H9 (cell line): ENCODE data around the gene GMNC. TPM values are rescaled to one million over a fixed set of nuclear protein-coding genes. Genes with fewer than 3 reads are reported as not detected.

Source experiments
- DNase-seq: peaks from one replicate; pipeline ENCODE4 v3.0.0-alpha.2; 2017
- H2AFZ ChIP-seq: one replicate; pipeline ENCODE4 v1.6.1; 2013; ENCODE audit warnings: mild to moderate bottlenecking, low read length, control low read depth, moderate library complexity
- H2AK5ac ChIP-seq: 2 replicates; pipeline ENCODE4 v1.6.1; 2013; ENCODE audit warnings: low read length, control low read depth, mixed read lengths; ENCODE audit not compliant: insufficient read length
- H2BK120ac ChIP-seq: one replicate; pipeline ENCODE4 v1.6.1; 2013; ENCODE audit warnings: low read depth, mild to moderate bottlenecking, low read length, control low read depth, inconsistent platforms; ENCODE audit not compliant: poor library complexity, severe bottlenecking
- H2BK12ac ChIP-seq: 2 replicates; pipeline ENCODE4 v1.6.1; 2013; ENCODE audit warnings: low read length, control low read depth, mixed read lengths, low read depth; ENCODE audit not compliant: insufficient read length
- H2BK15ac ChIP-seq: 2 replicates; pipeline ENCODE4 v1.6.1; 2013; ENCODE audit warnings: low read depth, low read length, control low read depth
- H2BK20ac ChIP-seq: one replicate; pipeline ENCODE4 v1.6.1; 2013; ENCODE audit warnings: low read depth, mild to moderate bottlenecking, low read length, control low read depth, inconsistent platforms; ENCODE audit not compliant: poor library complexity, severe bottlenecking
- H2BK5ac ChIP-seq: 2 replicates; pipeline ENCODE4 v1.6.1; 2013; ENCODE audit warnings: low read length, control low read depth, mixed read lengths; ENCODE audit not compliant: insufficient read length
- H3K14ac ChIP-seq: 2 replicates; pipeline ENCODE4 v1.6.1; 2013; ENCODE audit warnings: low read length, control low read depth; ENCODE audit not compliant: insufficient read depth
- H3K18ac ChIP-seq: 2 replicates; pipeline ENCODE4 v1.6.1; 2013; ENCODE audit warnings: low read depth, mild to moderate bottlenecking, mixed read lengths, low read length, control low read depth; ENCODE audit not compliant: insufficient read length
- H3K23ac ChIP-seq: 2 replicates; pipeline ENCODE4 v1.6.1; 2013; ENCODE audit warnings: low read length, control low read depth, mixed read lengths, low read depth; ENCODE audit not compliant: insufficient read length
- H3K23me2 ChIP-seq: 2 replicates; pipeline ENCODE4 v1.6.1; 2013; ENCODE audit warnings: low read depth, mild to moderate bottlenecking, mixed read lengths, low read length, control low read depth; ENCODE audit not compliant: insufficient read length, poor library complexity, severe bottlenecking
- H3K27ac ChIP-seq: 2 replicates; pipeline ENCODE4 v1.5.1; 2013; ENCODE audit warnings: low read length, control low read depth, mixed read lengths, low read depth; ENCODE audit not compliant: insufficient read length
- H3K27me3 ChIP-seq: 2 replicates; pipeline ENCODE4 v1.6.1; 2013; ENCODE audit warnings: low read length, control low read depth, inconsistent platforms; ENCODE audit not compliant: insufficient read depth
- H3K4ac ChIP-seq: 2 replicates; pipeline ENCODE4 v1.6.1; 2013; ENCODE audit warnings: low read depth, mild to moderate bottlenecking, control low read depth, inconsistent platforms, low read length, moderate library complexity
- H3K4me1 ChIP-seq: 2 replicates; pipeline ENCODE4 v1.6.1; 2013; ENCODE audit warnings: low read length, control low read depth, inconsistent platforms; ENCODE audit not compliant: insufficient read depth
- H3K4me2 ChIP-seq: 2 replicates; pipeline ENCODE4 v1.6.1; 2013; ENCODE audit warnings: low read length, control low read depth, mixed read lengths; ENCODE audit not compliant: insufficient read length, insufficient read depth
- H3K56ac ChIP-seq: 2 replicates; pipeline ENCODE4 v1.6.1; 2013; ENCODE audit warnings: low read depth, mild to moderate bottlenecking, mixed read lengths, low read length, control low read depth; ENCODE audit not compliant: insufficient read length
- H3K79me1 ChIP-seq: 2 replicates; pipeline ENCODE4 v1.6.1; 2013; ENCODE audit warnings: low read depth, mild to moderate bottlenecking, moderate library complexity, low read length, control low read depth, inconsistent platforms; ENCODE audit not compliant: insufficient read depth, poor library complexity, severe bottlenecking
- H3K79me2 ChIP-seq: 2 replicates; pipeline ENCODE4 v1.6.1; 2013; ENCODE audit warnings: low read length, control low read depth, inconsistent platforms; ENCODE audit not compliant: insufficient read depth
- H3K9ac ChIP-seq: 2 replicates; pipeline ENCODE4 v1.6.1; 2013; ENCODE audit warnings: low read length, control low read depth, mixed read lengths; ENCODE audit not compliant: insufficient read length; ENCODE audit errors: extremely low read depth
- H3K9me3 ChIP-seq: one replicate; pipeline ENCODE4 v1.6.1; 2013; ENCODE audit warnings: low read depth, low read length, inconsistent platforms; ENCODE audit not compliant: control insufficient read depth
- H3T11ph ChIP-seq: one replicate; pipeline ENCODE4 v1.6.1; 2013; ENCODE audit warnings: mild to moderate bottlenecking, low read length, control low read depth, inconsistent platforms
- H4K20me1 ChIP-seq: one replicate; pipeline ENCODE4 v1.6.1; 2013; ENCODE audit not compliant: control insufficient read depth, insufficient read length, insufficient read depth
- H4K5ac ChIP-seq: 2 replicates; pipeline ENCODE4 v1.6.1; 2013; ENCODE audit warnings: low read depth, mild to moderate bottlenecking, mixed read lengths, low read length, control low read depth; ENCODE audit not compliant: insufficient read length
- H4K8ac ChIP-seq: replicated peaks from 2 replicates; pipeline ENCODE4 v1.6.1; 2013; ENCODE audit warnings: low read length, control low read depth, mixed read lengths, low read depth; ENCODE audit not compliant: insufficient read length
- H4K91ac ChIP-seq: 2 replicates; pipeline ENCODE4 v1.6.1; 2013; ENCODE audit warnings: low read depth, mild to moderate bottlenecking, moderate library complexity, mixed read lengths, low read length, control low read depth; ENCODE audit not compliant: insufficient read length
- H3K27ac Mint-ChIP-seq, 3 experiments: 2 replicates in 2 of 3; 3 replicates in 1 of 3; pipeline ENCODE4 v1.8.0; 2020 to 2021; ENCODE audit warnings: mixed read lengths in 3 of 3, mild to moderate bottlenecking in 1 of 3, moderate library complexity in 1 of 3
- H3K27me3 Mint-ChIP-seq: 2 replicates; pipeline ENCODE4 v1.8.0; 2021; ENCODE audit warnings: low read depth, mild to moderate bottlenecking, moderate library complexity, mixed read lengths
- H3K36me3 Mint-ChIP-seq, 3 experiments: 2 replicates in 2 of 3; 3 replicates in 1 of 3; pipeline ENCODE4 v1.8.0; 2020 to 2021; ENCODE audit warnings: low read depth in 3 of 3, mixed read lengths in 3 of 3; ENCODE audit not compliant: insufficient read depth in 1 of 3
- H3K4me1 Mint-ChIP-seq, 2 experiments: 2 replicates each; pipeline ENCODE4 v1.8.0; 2020; ENCODE audit warnings: mixed read lengths in 2 of 2
- H3K4me3 Mint-ChIP-seq, 2 experiments: 2 replicates in 1 of 2; 3 replicates in 1 of 2; pipeline ENCODE4 v1.8.0; 2020 to 2021; ENCODE audit warnings: mild to moderate bottlenecking in 2 of 2, mixed read lengths in 2 of 2, moderate library complexity in 1 of 2
- H3K9me3 Mint-ChIP-seq, 2 experiments: 2 replicates in 1 of 2; 3 replicates in 1 of 2; pipeline ENCODE4 v1.8.0; 2020; ENCODE audit warnings: mild to moderate bottlenecking in 2 of 2, mixed read lengths in 2 of 2, moderate library complexity in 1 of 2
- WGBS: extraction: QIAGEN DNeasy Blood & Tissue Kit; methylation state at CpG from one replicate; pipeline ENCODE4 v1.1.7; 2013; ENCODE audit warnings: missing lambda C conversion rate, low lambda C conversion rate, mixed read lengths; ENCODE audit not compliant: insufficient read length; ENCODE audit errors: extremely low coverage; 5-methylcytosine and 5-hydroxymethylcytosine counted together
- total RNA-seq: library from RNA; stranded (reverse); gene quantifications from 2 replicates; pipeline ENCODE4 v1.2.1, GENCODE V29; 2021
- TF ChIP-seq, protein P1 (sequence below): fragments of 200-600 bp; sonication (generic); conservative IDR thresholded peaks from 3 replicates; pipeline ENCODE4 v1.8.0; 2021; ENCODE audit warnings: antibody characterized with exemption, mild to moderate bottlenecking

The GMNC gene
- total RNA-seq, 1 experiment from 2014 or later, result not detected

DNA sequence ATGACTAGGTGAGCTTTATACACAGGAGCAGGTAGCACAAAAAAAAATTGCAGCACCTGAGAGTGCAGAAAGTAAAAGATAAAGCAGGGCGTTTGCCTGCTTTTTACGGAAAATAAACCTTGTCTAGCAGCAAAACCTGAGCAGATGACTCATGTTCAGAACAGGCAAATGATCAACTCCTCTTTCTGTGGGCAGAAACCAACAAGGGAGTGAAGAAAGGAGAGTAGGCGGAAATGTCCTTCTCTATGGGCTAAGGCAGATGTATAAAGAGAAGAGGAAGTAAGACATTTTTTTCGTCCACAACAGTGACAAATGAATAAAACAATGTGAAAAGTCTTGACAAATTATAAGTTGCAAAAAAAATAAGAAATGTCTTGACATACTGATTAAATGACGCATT is 24.5 kb upstream of the GMNC start:
- no peaks in the 10 kb centered on the region for H3K9me3 ChIP-seq
- TF ChIP-seq, protein P1, sequence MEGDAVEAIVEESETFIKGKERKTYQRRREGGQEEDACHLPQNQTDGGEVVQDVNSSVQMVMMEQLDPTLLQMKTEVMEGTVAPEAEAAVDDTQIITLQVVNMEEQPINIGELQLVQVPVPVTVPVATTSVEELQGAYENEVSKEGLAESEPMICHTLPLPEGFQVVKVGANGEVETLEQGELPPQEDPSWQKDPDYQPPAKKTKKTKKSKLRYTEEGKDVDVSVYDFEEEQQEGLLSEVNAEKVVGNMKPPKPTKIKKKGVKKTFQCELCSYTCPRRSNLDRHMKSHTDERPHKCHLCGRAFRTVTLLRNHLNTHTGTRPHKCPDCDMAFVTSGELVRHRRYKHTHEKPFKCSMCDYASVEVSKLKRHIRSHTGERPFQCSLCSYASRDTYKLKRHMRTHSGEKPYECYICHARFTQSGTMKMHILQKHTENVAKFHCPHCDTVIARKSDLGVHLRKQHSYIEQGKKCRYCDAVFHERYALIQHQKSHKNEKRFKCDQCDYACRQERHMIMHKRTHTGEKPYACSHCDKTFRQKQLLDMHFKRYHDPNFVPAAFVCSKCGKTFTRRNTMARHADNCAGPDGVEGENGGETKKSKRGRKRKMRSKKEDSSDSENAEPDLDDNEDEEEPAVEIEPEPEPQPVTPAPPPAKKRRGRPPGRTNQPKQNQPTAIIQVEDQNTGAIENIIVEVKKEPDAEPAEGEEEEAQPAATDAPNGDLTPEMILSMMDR, result no peak
- H3K27ac Mint-ChIP-seq, result peak overlapping the region in 1 of 3 experiments; percentile 41; a peak in 1 of 7 replicates

More for the DNA sequence above, 24.5 kb upstream of the GMNC start:
- Histone ChIP-seq H3K4me1 (no peaks in the 10 kb centered on the region), H2BK15ac (no peak overlapping the region), H3K14ac (no peak overlapping the region), H3K4ac (no peak overlapping the region), H2BK12ac (no peak overlapping the region), H4K91ac (no peak overlapping the region), H3K23ac (no peak overlapping the region), H3T11ph (no peak overlapping the region), H4K5ac (no peak overlapping the region), H2BK5ac (no peak overlapping the region), H3K79me1 (no peaks in the 10 kb centered on the region), H3K23me2 (no peaks in the 10 kb centered on the region), H3K27ac (no peak overlapping the region), H2BK120ac (no peak overlapping the region), H2BK20ac (no peak overlapping the region), H4K20me1 (no peaks in the 10 kb centered on the region), H3K79me2 (no peaks in the 10 kb centered on the region), H3K18ac (no peak overlapping the region), H4K8ac (no peak overlapping the region), H3K56ac (no peak overlapping the region), H2AK5ac (no peak overlapping the region), H3K4me2 (no peak overlapping the region), H2AFZ (no peak overlapping the region), H3K9ac (no peak overlapping the region), H3K27me3 (no peaks in the 10 kb centered on the region)
- no peak overlapping the region for H3K4me3 Mint-ChIP-seq
- no peaks in the 10 kb centered on the region for H3K27me3 Mint-ChIP-seq
- no peaks in the 10 kb centered on the region for H3K4me1 Mint-ChIP-seq
- WGBS, result no CpG with 5 or more reads among the region's 5 CpGs
- H3K9me3 Mint-ChIP-seq, result no peaks in the 10 kb centered on the region
- DNase-seq, result no peak
- no peaks in the 10 kb centered on the region for H3K36me3 Mint-ChIP-seq
